Vagina (tissue), 2 donors: ENCODE results near the gene AKAP1. TPM values are rescaled to one million over a fixed set of nuclear protein-coding genes. Genes with fewer than 3 reads are reported as not detected.

Experiments used
- DNase-seq, 2 donors: peaks; one replicate each; pipeline ENCODE4 v3.0.0-alpha.2; 2017; ENCODE audit errors: extremely low spot score in 2 of 2
- H3K27ac ChIP-seq: fragments of 200-600 bp; sonication (generic); one replicate; pipeline ENCODE4 v1.5.1; 2019
- H3K27me3 ChIP-seq: fragments of 200-600 bp; sonication (generic); one replicate; pipeline ENCODE4 v1.5.1; 2019
- H3K36me3 ChIP-seq, 2 donors: fragments of 200-600 bp; sonication (generic); one replicate each; pipeline ENCODE4 v1.5.1; 2017 to 2019
- H3K4me1 ChIP-seq: fragments of 200-600 bp; sonication (generic); one replicate; pipeline ENCODE4 v1.5.1; 2019
- H3K4me3 ChIP-seq, 2 donors: fragments of 200-600 bp; sonication (generic); 1 replicate in 1 of 2; 2 replicates in 1 of 2; pipeline ENCODE4 v1.5.1; 2016 to 2019
- H3K9me3 ChIP-seq: fragments of 200-600 bp; sonication (generic); one replicate; pipeline ENCODE4 v1.5.1; 2019
- CTCF ChIP-seq, 3 experiments: fragments of 450-650 bp in 2 of 3; fragments of 200-600 bp in 1 of 3; sonication (generic) in 1 of 3; IDR thresholded peaks; one replicate each; pipeline ENCODE4 v1.5.1; 2017 to 2019; ENCODE audit warnings: antibody characterized with exemption in 3 of 3, mild to moderate bottlenecking in 2 of 3, moderate library complexity in 2 of 3
- POLR2A ChIP-seq, 2 donors: fragments of 450-650 bp; IDR thresholded peaks; one replicate each; pipeline ENCODE4 v1.6.1; 2017; ENCODE audit warnings: antibody characterized with exemption in 2 of 2, mild to moderate bottlenecking in 2 of 2, moderate library complexity in 2 of 2
- POLR2AphosphoS5 ChIP-seq, 2 donors: sonication (generic); formaldehyde crosslinking; IDR thresholded peaks; one replicate each; pipeline ENCODE4 v1.9.0; 2017; ENCODE audit warnings: antibody characterized with exemption in 2 of 2, mild to moderate bottlenecking in 2 of 2, low read depth in 1 of 2; ENCODE audit not compliant: insufficient read depth in 1 of 2
- intact Hi-C: fragments of 100-400 bp; cut with DNase I; formaldehyde crosslinking; loops from one replicate; pipeline ENCODE4 v1.15.1; 2023
- total RNA-seq: library from RNA; depleted of rRNA; stranded (reverse); fragments of >200 nt; gene quantifications from one replicate; pipeline ENCODE4 v1.2.3, GENCODE V29; 2016

AKAP1 gene
- total RNA-seq, 1 donor from 2014 or later: 94.3 TPM

- peaks cover 43% of the 10 kb centered on the region for H3K4me1 ChIP-seq
- no peak overlapping the region for H3K4me3 ChIP-seq
- no peak for DNase-seq
- intact Hi-C loops: loop anchor here (10.0 kb wide), 2 partner anchors 107 to 423 kb away; no protein-coding TSS in a partner anchor
- no peaks in the 10 kb centered on the region for H3K27me3 ChIP-seq
- no peak overlapping the region for H3K27ac ChIP-seq
- TF ChIP-seq CTCF (IDR thresholded peaks at IDR 0.05): no peak
- no peak for TF ChIP-seq POLR2AphosphoS5 (IDR thresholded peaks at IDR 0.05; ENCODE audit: insufficient read depth in 1 of 2, low read depth in 1 of 2)
- TF ChIP-seq POLR2A (IDR thresholded peaks at IDR 0.05): no peak
- peaks cover 0 to 30% of the 10 kb centered on the region in 2 donors for H3K36me3 ChIP-seq
- H3K9me3 ChIP-seq: no peaks in the 10 kb centered on the region
Measured at GRCh38 chr17:57111386-57111785, 26.3 kb downstream of the AKAP1 start.

DNA sequence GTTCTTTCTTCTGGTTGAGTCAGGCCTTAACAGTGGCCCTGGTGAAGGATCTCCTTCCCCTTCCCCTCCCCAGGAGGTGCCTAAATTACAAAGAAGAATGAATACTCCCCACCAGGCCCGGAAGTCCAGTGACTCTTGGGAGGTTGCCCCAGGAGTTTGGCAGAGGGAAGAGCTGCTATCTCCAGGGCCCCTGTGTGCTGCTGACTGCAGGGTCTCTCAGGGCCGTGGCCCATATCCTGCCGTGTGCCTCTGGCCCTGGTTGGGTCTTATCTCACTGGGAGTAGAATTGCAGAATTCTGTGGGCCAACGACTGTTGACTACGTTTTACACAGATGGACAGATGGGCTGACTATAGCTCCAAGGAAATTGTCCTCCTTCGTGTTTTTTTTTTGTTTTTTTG is 28.0 kb downstream of the AKAP1 start:
- no peak overlapping the region for H3K27ac ChIP-seq
- TF ChIP-seq POLR2AphosphoS5 (IDR thresholded peaks at IDR 0.05; ENCODE audit: insufficient read depth in 1 of 2, low read depth in 1 of 2): no peak
- TF ChIP-seq CTCF (IDR thresholded peaks at IDR 0.05): no peak
- no peak for TF ChIP-seq POLR2A (IDR thresholded peaks at IDR 0.05)
- intact Hi-C loops: loop anchor here (10.0 kb wide), 2 partner anchors 108 to 422 kb away; no protein-coding TSS in a partner anchor
- peaks cover 30% of the 10 kb centered on the region for H3K4me1 ChIP-seq
- H3K9me3 ChIP-seq: no peaks in the 10 kb centered on the region
- DNase-seq: no peak
- no peaks in the 10 kb centered on the region for H3K27me3 ChIP-seq
- H3K4me3 ChIP-seq: no peak overlapping the region
- peaks cover 0 to 40% of the 10 kb centered on the region in 2 donors for H3K36me3 ChIP-seq

DNA sequence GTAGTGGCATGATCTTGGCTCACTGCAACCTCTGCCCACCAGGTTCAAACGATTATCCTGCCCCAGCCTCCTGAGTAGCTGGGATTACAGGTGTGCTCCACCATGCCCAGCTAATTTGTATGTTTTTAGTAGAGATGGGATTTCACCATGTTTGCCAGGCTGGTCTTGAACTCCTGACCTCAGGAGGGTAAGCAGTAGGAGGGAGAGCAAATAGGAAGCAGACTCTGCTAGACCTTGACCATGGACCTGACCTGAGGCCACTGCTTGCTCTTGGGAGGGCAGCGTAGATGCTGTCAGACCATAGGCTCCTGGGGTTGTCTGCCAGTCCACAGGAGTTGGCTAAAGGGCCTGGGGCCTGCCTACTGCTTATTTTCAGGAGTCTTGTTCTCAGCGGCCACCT is 28.6 kb downstream of the AKAP1 start:
- intact Hi-C loops: loop anchor here (10.0 kb wide), 2 partner anchors 109 to 421 kb away; no protein-coding TSS in a partner anchor
- DNase-seq: no peak
- H3K27me3 ChIP-seq: no peaks in the 10 kb centered on the region
- no peak overlapping the region for H3K4me3 ChIP-seq
- peaks cover 24% of the 10 kb centered on the region for H3K4me1 ChIP-seq
- H3K36me3 ChIP-seq: peaks cover under 1 to 47% of the 10 kb centered on the region in 2 donors
- H3K9me3 ChIP-seq: no peaks in the 10 kb centered on the region
- TF ChIP-seq POLR2A (IDR thresholded peaks at IDR 0.05) (no peak), POLR2AphosphoS5 (IDR thresholded peaks at IDR 0.05; ENCODE audit: insufficient read depth in 1 of 2, low read depth in 1 of 2) (no peak), CTCF (IDR thresholded peaks at IDR 0.05) (no peak)
- H3K27ac ChIP-seq: no peak overlapping the region

DNA sequence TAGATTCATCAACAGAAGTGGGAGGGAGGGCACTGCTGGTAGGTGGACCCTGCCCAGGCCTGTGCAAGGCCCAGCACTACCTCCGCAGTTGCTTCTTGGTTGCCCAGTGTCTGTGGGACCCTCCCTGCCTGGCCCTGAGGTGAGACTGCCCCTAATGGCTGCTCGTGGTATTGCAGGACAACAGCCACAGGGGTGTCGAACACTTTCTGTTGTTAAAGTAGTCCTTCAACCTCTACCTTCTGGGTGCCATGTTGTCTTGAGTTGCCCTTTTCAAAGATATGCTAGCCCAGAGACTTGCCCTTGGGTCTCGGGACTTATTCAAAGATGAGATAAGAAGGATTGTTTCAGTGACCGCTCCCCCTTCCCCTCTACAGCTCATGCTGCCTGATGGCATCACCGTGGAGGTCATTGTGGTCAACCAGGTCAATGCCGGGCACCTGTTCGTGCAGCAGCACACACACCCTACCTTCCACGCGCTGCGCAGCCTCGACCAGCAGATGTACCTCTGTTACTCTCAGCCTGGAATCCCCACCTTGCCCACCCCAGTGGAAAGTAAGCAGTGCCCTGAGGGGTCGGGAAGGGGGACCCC is 29.1 kb downstream of the AKAP1 start:
- peaks cover 6 to 52% of the 10 kb centered on the region in 2 donors for H3K36me3 ChIP-seq
- peaks cover 18% of the 10 kb centered on the region for H3K4me1 ChIP-seq
- no peak for DNase-seq
- TF ChIP-seq CTCF (IDR thresholded peaks at IDR 0.05) (peak in 2 of 3 experiments; percentile 49 to 54), POLR2A (IDR thresholded peaks at IDR 0.05) (no peak), POLR2AphosphoS5 (IDR thresholded peaks at IDR 0.05; ENCODE audit: insufficient read depth in 1 of 2, low read depth in 1 of 2) (no peak)
- intact Hi-C loops: loop anchor here (10.0 kb wide), 2 partner anchors 109 to 421 kb away; no protein-coding TSS in a partner anchor
- H3K27me3 ChIP-seq: no peaks in the 10 kb centered on the region
- no peaks in the 10 kb centered on the region for H3K9me3 ChIP-seq
- no peak overlapping the region for H3K27ac ChIP-seq
- H3K4me3 ChIP-seq: no peak overlapping the region

DNA sequence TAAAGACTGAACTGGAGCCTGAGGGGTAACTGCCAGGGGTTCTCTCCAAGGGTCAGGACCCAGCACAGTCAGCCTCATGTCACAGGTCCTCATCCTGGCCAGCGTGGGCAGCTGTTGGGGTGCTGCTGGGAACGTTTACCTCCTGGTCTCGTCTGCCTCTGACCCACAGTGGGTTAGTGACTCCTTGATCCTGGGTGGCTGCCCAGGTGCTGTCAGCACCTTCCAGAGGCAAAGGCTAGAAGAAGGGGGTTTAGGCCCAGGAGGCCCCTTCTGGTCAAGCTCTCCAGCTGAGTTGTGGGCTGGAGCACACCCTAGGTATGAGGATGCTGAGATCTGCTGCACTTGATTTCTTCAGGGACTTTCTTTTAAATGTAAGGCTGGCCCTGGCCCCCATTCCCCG is 30.3 kb downstream of the AKAP1 start:
- no peak for DNase-seq
- TF ChIP-seq POLR2AphosphoS5 (IDR thresholded peaks at IDR 0.05; ENCODE audit: insufficient read depth in 1 of 2, low read depth in 1 of 2): no peak
- Histone ChIP-seq H3K27me3 (no peaks in the 10 kb centered on the region), H3K9me3 (no peaks in the 10 kb centered on the region), H3K27ac (no peak overlapping the region), H3K4me3 (no peak overlapping the region), H3K36me3 (peaks cover 6 to 62% of the 10 kb centered on the region in 2 donors), H3K4me1 (peaks cover 6% of the 10 kb centered on the region)
- intact Hi-C loops: loop anchor here (10.0 kb wide), 2 partner anchors 111 to 419 kb away; no protein-coding TSS in a partner anchor
